Upper lobe of left lung (tissue), 6 donors: ENCODE data around the gene DMD. TPM values are rescaled to one million over a fixed set of nuclear protein-coding genes. Genes with fewer than 3 reads are reported as not detected.

Source experiments
- ATAC-seq, 2 donors: fragments of 200-7000 bp; cut with Tn5 transposase; one replicate each; pipeline ENCODE4 v1.9.1; 2022; ENCODE audit warnings: mild to moderate bottlenecking in 2 of 2, moderate library complexity in 2 of 2; ENCODE audit not compliant: low FRiP score in 2 of 2
- DNase-seq, 2 donors: peaks; one replicate each; pipeline ENCODE4 v3.0.0-alpha.2; 2019 to 2020
- H3K27ac ChIP-seq, 4 donors: fragments of 200-600 bp; sonication (generic); one replicate each; pipeline ENCODE4 v1.5.1; 2016 to 2019
- H3K27me3 ChIP-seq, 4 donors: fragments of 200-600 bp; sonication (generic); one replicate each; pipeline ENCODE4 v1.5.1; 2017 to 2019
- H3K36me3 ChIP-seq, 4 donors: fragments of 200-600 bp; sonication (generic); one replicate each; pipeline ENCODE4 v1.5.1; 2016 to 2019
- H3K4me1 ChIP-seq, 4 donors: fragments of 200-600 bp; sonication (generic); one replicate each; pipeline ENCODE4 v1.5.1; 2018 to 2019
- H3K4me3 ChIP-seq, 4 donors: fragments of 200-600 bp; sonication (generic); one replicate each; pipeline ENCODE4 v1.5.1; 2017 to 2019; ENCODE audit warnings: mild to moderate bottlenecking in 2 of 4, moderate library complexity in 1 of 4
- H3K9me3 ChIP-seq, 4 donors: fragments of 200-600 bp; sonication (generic); one replicate each; pipeline ENCODE4 v1.5.1; 2018 to 2019
- CTCF ChIP-seq, 6 experiments: fragments of 450-650 bp in 4 of 6; fragments of 200-600 bp in 2 of 6; sonication (generic) in 2 of 6; IDR thresholded peaks; one replicate each; pipeline ENCODE4 v1.5.1; 2016 to 2019; ENCODE audit warnings: antibody characterized with exemption in 6 of 6
- EP300 ChIP-seq, 4 donors: sonication (generic); formaldehyde crosslinking; IDR thresholded peaks; one replicate each; pipeline ENCODE4 v1.5.1; 2017; ENCODE audit warnings: antibody characterized with exemption in 4 of 4, control low read depth in 2 of 4
- POLR2A ChIP-seq, 4 donors: fragments of 450-650 bp; IDR thresholded peaks; one replicate each; pipeline ENCODE4 v1.5.1; 2016 to 2017; ENCODE audit warnings: antibody characterized with exemption in 4 of 4, mild to moderate bottlenecking in 2 of 4
- POLR2AphosphoS5 ChIP-seq, 2 donors: sonication (generic); formaldehyde crosslinking; IDR thresholded peaks; one replicate each; pipeline ENCODE4 v1.5.1; 2017; ENCODE audit warnings: antibody characterized with exemption in 2 of 2
- WGBS, 2 donors: methylation state at CpG; one replicate each; pipeline ENCODE4 v1.1.5; 2017 to 2018; 5-methylcytosine and 5-hydroxymethylcytosine counted together
- total RNA-seq, 6 donors: library from RNA; depleted of rRNA in 4 of 6; stranded (reverse); fragments of >200 nt in 4 of 6; gene quantifications; one replicate each; pipeline versions ENCODE4 v1.1.0 to v1.2.1, GENCODE V29; 2016 to 2021
- donor health status: DM: no; HTN: no; CAD: no; lungs with moderate emphysema.
- donor health status: DM: no; HTN: yes; CAD: no; lungs with severe emphysema.

Gene DMD
- total RNA-seq, 6 donors from 2014 or later: 12.5 to 37.0 (median 24.0) TPM

- Histone ChIP-seq H3K4me3 (no peak overlapping the region), H3K4me1 (no peaks in the 10 kb centered on the region), H3K9me3 (no peaks in the 10 kb centered on the region), H3K27me3 (no peaks in the 10 kb centered on the region), H3K27ac (no peak overlapping the region), H3K36me3 (no peaks in the 10 kb centered on the region)
- WGBS, 2 donors: 52 to 73% methylated on average over 7 of the region's 7 CpGs
- TF ChIP-seq POLR2A (IDR thresholded peaks at IDR 0.05): no peak
- TF ChIP-seq POLR2AphosphoS5 (IDR thresholded peaks at IDR 0.05): no peak
- TF ChIP-seq CTCF (IDR thresholded peaks at IDR 0.05): no peak
- no peak for TF ChIP-seq EP300 (IDR thresholded peaks at IDR 0.05)
- ATAC-seq: no peak
- DNase-seq: no peak
Observed at GRCh38 chrX:31981546-31982062, 1229.7 kb downstream of the DMD start.

- Histone ChIP-seq H3K36me3 (no peaks in the 10 kb centered on the region), H3K27ac (no peak overlapping the region), H3K4me1 (no peaks in the 10 kb centered on the region), H3K27me3 (no peaks in the 10 kb centered on the region), H3K9me3 (no peaks in the 10 kb centered on the region), H3K4me3 (no peak overlapping the region)
- no peak for DNase-seq
- ATAC-seq: no peak
- 75 to 85% methylated on average over 5 of the region's 5 CpGs for WGBS, 2 donors
- TF ChIP-seq POLR2AphosphoS5 (IDR thresholded peaks at IDR 0.05) (no peak), POLR2A (IDR thresholded peaks at IDR 0.05) (no peak), EP300 (IDR thresholded peaks at IDR 0.05) (no peak), CTCF (IDR thresholded peaks at IDR 0.05) (no peak)
Observed at GRCh38 chrX:31969714-31970113, 1241.6 kb downstream of the DMD start.

- DNase-seq (no peak), ATAC-seq (no peak)
- 83 to 92% methylated on average over 1 of the region's 1 CpG for WGBS, 2 donors
- no peaks in the 10 kb centered on the region for H3K27me3 ChIP-seq
- TF ChIP-seq EP300 (IDR thresholded peaks at IDR 0.05) (no peak), POLR2AphosphoS5 (IDR thresholded peaks at IDR 0.05) (no peak), POLR2A (IDR thresholded peaks at IDR 0.05) (no peak), CTCF (IDR thresholded peaks at IDR 0.05) (no peak)
- no peak overlapping the region for H3K4me3 ChIP-seq
- no peak overlapping the region for H3K27ac ChIP-seq
- H3K4me1 ChIP-seq: no peaks in the 10 kb centered on the region
- H3K9me3 ChIP-seq: no peaks in the 10 kb centered on the region
- H3K36me3 ChIP-seq: no peaks in the 10 kb centered on the region
Observed at GRCh38 chrX:31962256-31962655, 1249.1 kb downstream of the DMD start.

- TF ChIP-seq POLR2A (IDR thresholded peaks at IDR 0.05) (no peak), CTCF (IDR thresholded peaks at IDR 0.05) (no peak), EP300 (IDR thresholded peaks at IDR 0.05) (no peak), POLR2AphosphoS5 (IDR thresholded peaks at IDR 0.05) (no peak)
- Histone ChIP-seq H3K4me1 (no peaks in the 10 kb centered on the region), H3K36me3 (no peaks in the 10 kb centered on the region), H3K27ac (no peak overlapping the region), H3K4me3 (no peak overlapping the region), H3K27me3 (no peaks in the 10 kb centered on the region), H3K9me3 (no peaks in the 10 kb centered on the region)
- WGBS, 2 donors: 57 to 75% methylated on average over 5 of the region's 5 CpGs
- DNase-seq (no peak), ATAC-seq (no peak)
Observed at GRCh38 chrX:31934842-31935370, 1276.4 kb downstream of the DMD start.

GRCh38 chrX:31934015-31934414, 1277.3 kb downstream of the DMD start:
- no peaks in the 10 kb centered on the region for H3K9me3 ChIP-seq
- TF ChIP-seq EP300 (IDR thresholded peaks at IDR 0.05): no peak
- no peak for TF ChIP-seq POLR2A (IDR thresholded peaks at IDR 0.05)
- no peak for TF ChIP-seq POLR2AphosphoS5 (IDR thresholded peaks at IDR 0.05)
- H3K4me3 ChIP-seq: no peak overlapping the region
- DNase-seq (no peak), ATAC-seq (no peak)
- WGBS, 2 donors: 70 to 90% methylated on average over 3 of the region's 3 CpGs
- H3K27ac ChIP-seq: no peak overlapping the region
- no peaks in the 10 kb centered on the region for H3K4me1 ChIP-seq
- no peaks in the 10 kb centered on the region for H3K27me3 ChIP-seq
- H3K36me3 ChIP-seq: no peaks in the 10 kb centered on the region
